ENCODE measurements around the gene RNLS. TPM values are rescaled to one million over a fixed set of nuclear protein-coding genes. Genes with fewer than 3 reads are reported as not detected.

The RNLS gene
- total and polyA plus RNA-seq, 2 of the 8 experiments (the other 6 are each of a cell fraction or from before 2014, with no cell fraction given), result 7.5 to 12.7 TPM

GRCh38 chr10:88466786-88467185 is 116.3 kb downstream of the RNLS start:
- no peaks in the 10 kb centered on the region for H3K23me2 ChIP-seq (ENCODE audit: low read depth, low read length)
- peaks cover 6 to 8% of the 10 kb centered on the region in 2 experiments; a peak in 3 of 4 replicates for H3K9me3 ChIP-seq (ENCODE audit: insufficient read depth in 2 of 2, low read depth in 1 of 2, low read length in 1 of 2)
- H3K4me3 ChIP-seq (ENCODE audit: extremely low read depth in 1 of 4, insufficient read depth in 2 of 4, low read depth in 3 of 4, low read length in 4 of 4), result no peak overlapping the region
- no peak overlapping the region for H3K9ac ChIP-seq (replicated peaks in 1 of 4; ENCODE audit: extremely low read depth in 1 of 4, low read depth in 3 of 4, low read length in 3 of 4)
- H3K79me1 ChIP-seq (ENCODE audit: low read depth, low read length), result no peaks in the 10 kb centered on the region
- no peak overlapping the region for H4K5ac ChIP-seq (ENCODE audit: insufficient read length, low read depth, low read length)
- no peak overlapping the region for H2BK120ac ChIP-seq (replicated peaks; ENCODE audit: low read depth, low read length)
- H3K4ac ChIP-seq (replicated peaks; ENCODE audit: insufficient read length, low read depth, low read length), result no peak overlapping the region
- no peak overlapping the region for H3K56ac ChIP-seq (replicated peaks; ENCODE audit: insufficient read length, low read depth, low read length)
- ChIA-PET POLR2A (ENCODE audit: partially characterized antibody) (interaction anchor here (0.6 kb wide), 1 partner anchor 624 kb away, joined by 3 read pairs; no protein-coding TSS in a partner anchor), CTCF (ENCODE audit: partially characterized antibody) (no interaction called here)
- H4K20me1 ChIP-seq (replicated peaks in 1 of 2; ENCODE audit: control insufficient read depth in 1 of 2, insufficient read depth in 2 of 2, low read length in 2 of 2), result no peaks in the 10 kb centered on the region
- no peak overlapping the region for H3K14ac ChIP-seq (ENCODE audit: insufficient read length)
- H2BK20ac ChIP-seq (ENCODE audit: low read length), result no peak overlapping the region
- DNase-seq (ENCODE audit: low read depth in 1 of 2, low spot score in 2 of 2) (no peak), FAIRE-seq (no peak)
- H3K18ac ChIP-seq (ENCODE audit: extremely low read depth, low read length), result no peak overlapping the region
- H3K4me1 ChIP-seq (replicated peaks in 1 of 4; ENCODE audit: control insufficient read depth in 3 of 4, insufficient read depth in 4 of 4, low read length in 3 of 4), result no peaks in the 10 kb centered on the region
- no peak overlapping the region for H2AFZ ChIP-seq (ENCODE audit: low read length)
- no peaks in the 10 kb centered on the region for H3K36me3 ChIP-seq (ENCODE audit: control insufficient read depth in 2 of 4, insufficient read depth in 4 of 4, low read length in 3 of 4)
- no peak overlapping the region for H3K4me2 ChIP-seq (ENCODE audit: insufficient read depth in 1 of 2, low read depth in 2 of 2, low read length in 2 of 2)
- no peak overlapping the region for H3K27ac ChIP-seq (ENCODE audit: low read depth, low read length)
- H2BK12ac ChIP-seq (ENCODE audit: low read depth, low read length), result no peak overlapping the region
- no peak overlapping the region for H4K8ac ChIP-seq (ENCODE audit: extremely low read depth, insufficient read depth, low read length)
- H3K27me3 ChIP-seq (replicated peaks in 1 of 4; ENCODE audit: control insufficient read depth in 3 of 4, extremely low read depth in 1 of 4, insufficient read depth in 3 of 4, low read length in 3 of 4), result no peaks in the 10 kb centered on the region; a peak in 2 of 7 replicates
- H2BK5ac ChIP-seq (ENCODE audit: low read depth, low read length), result no peak overlapping the region
- H2BK15ac ChIP-seq (ENCODE audit: low read length), result no peak overlapping the region
- no peak overlapping the region for H2AK5ac ChIP-seq (ENCODE audit: low read depth, low read length)
- H3K23ac ChIP-seq (ENCODE audit: insufficient read length), result no peak overlapping the region
- 88% methylated on average over 3 of the region's 3 CpGs; no CpG with 5 or more reads in 1 of the 2 experiments for WGBS, 2 experiments (ENCODE audit: extremely low coverage in 1 of 2, insufficient coverage in 1 of 2, insufficient read length in 1 of 2, insufficient replicate concordance in 2 of 2, low coverage in 1 of 2, low lambda C conversion rate in 2 of 2, missing lambda C conversion rate in 1 of 2)
- H4K91ac ChIP-seq (replicated peaks; ENCODE audit: insufficient read length, low read length), result no peak overlapping the region
- no peaks in the 10 kb centered on the region for H3K79me2 ChIP-seq (ENCODE audit: control insufficient read depth in 1 of 2, insufficient read depth in 2 of 2, low read length in 2 of 2)
- TF ChIP-seq CREB1 (IDR thresholded peaks at IDR 0.05) (no peak), SRF (IDR thresholded peaks at IDR 0.05; ENCODE audit: low read depth, low read length) (no peak)
